Stimulated activated naive CD8-positive, alpha-beta T cell treated with anti-CD3 and anti-CD28 coated beads, Interleukin-15, amount 100 ng/mL, for 72 hours (primary cell): Measurements from ENCODE around the gene SEZ6.

Experiments
- ATAC-seq: fragments of 150-1000 bp; cut with Tn5 transposase; 2 replicates; pipeline ENCODE4 v1.10.0; 2021; ENCODE audit warnings: mild to moderate bottlenecking, moderate library complexity
- DNase-seq, 2 donors: peaks; one replicate each; pipeline ENCODE4 v3.0.0; 2021 to 2022
- H3K27ac Mint-ChIP-seq, 2 donors: one replicate each; pipeline ENCODE4 v1.8.0; 2022; ENCODE audit warnings: mild to moderate bottlenecking in 2 of 2, mixed read lengths in 2 of 2, moderate library complexity in 2 of 2
- H3K27me3 Mint-ChIP-seq: one replicate; pipeline ENCODE4 v1.8.0; 2022; ENCODE audit warnings: mixed read lengths
- H3K4me1 Mint-ChIP-seq: one replicate; pipeline ENCODE4 v1.8.0; 2022; ENCODE audit warnings: mild to moderate bottlenecking, mixed read lengths
- H3K4me3 Mint-ChIP-seq, 2 donors: one replicate each; pipeline ENCODE4 v1.8.0; 2022; ENCODE audit warnings: mild to moderate bottlenecking in 2 of 2, mixed read lengths in 2 of 2, moderate library complexity in 1 of 2
- H3K9me3 Mint-ChIP-seq, 2 donors: one replicate each; pipeline ENCODE4 v1.8.0; 2022; ENCODE audit warnings: mixed read lengths in 2 of 2

Gene SEZ6

GRCh38 chr17:29005936-29006511 lies at the start of gene SEZ6:
TSS of gene SEZ6 (minus strand) at chr17:29006033. CDS start at chr17:29005869, 164 bp downstream.
- Mint-ChIP-seq H3K27ac (no peak within 1 kb of the TSS), H3K27me3 (peaks cover 94% of the 10 kb centered on the region), H3K9me3 (no peaks in the 10 kb centered on the region), H3K4me1 (no peaks in the 10 kb centered on the region), H3K4me3 (peak within 1 kb of the TSS in 1 of 2 donors; percentile 45)
- peak; percentile 67 to 73 for DNase-seq
- peak; percentile 87 for ATAC-seq

GRCh38 chr17:29054835-29055234 lies 49.0 kb upstream of the SEZ6 start:
- H3K27me3 Mint-ChIP-seq = peaks cover 5% of the 10 kb centered on the region
- DNase-seq (no peak), ATAC-seq (no peak)
- H3K4me3 Mint-ChIP-seq = no peak overlapping the region
- H3K27ac Mint-ChIP-seq = no peak overlapping the region
- H3K4me1 Mint-ChIP-seq = peaks cover under 1% of the 10 kb centered on the region
- H3K9me3 Mint-ChIP-seq = no peaks in the 10 kb centered on the region

GRCh38 chr17:29051731-29052130 lies 45.9 kb upstream of the SEZ6 start:
- H3K27me3 Mint-ChIP-seq = peaks cover 22% of the 10 kb centered on the region
- peak overlapping the region in 1 of 2 donors; percentile 86 for H3K27ac Mint-ChIP-seq
- no peak for DNase-seq
- H3K4me3 Mint-ChIP-seq = no peak overlapping the region
- no peak for ATAC-seq
- peaks cover 12% of the 10 kb centered on the region for H3K4me1 Mint-ChIP-seq
- H3K9me3 Mint-ChIP-seq = no peaks in the 10 kb centered on the region

GRCh38 chr17:29051194-29051593 lies 45.4 kb upstream of the SEZ6 start:
- no peak overlapping the region for H3K4me3 Mint-ChIP-seq
- no peak overlapping the region for H3K27ac Mint-ChIP-seq
- no peak for ATAC-seq
- no peak for DNase-seq
- H3K4me1 Mint-ChIP-seq = peaks cover 14% of the 10 kb centered on the region
- peaks cover 25% of the 10 kb centered on the region for H3K27me3 Mint-ChIP-seq
- no peaks in the 10 kb centered on the region for H3K9me3 Mint-ChIP-seq

GRCh38 chr17:29050176-29050575 lies 44.3 kb upstream of the SEZ6 start:
- ATAC-seq (no peak), DNase-seq (no peak)
- no peak overlapping the region for H3K27ac Mint-ChIP-seq
- H3K9me3 Mint-ChIP-seq = no peaks in the 10 kb centered on the region
- peaks cover 20% of the 10 kb centered on the region for H3K4me1 Mint-ChIP-seq
- H3K4me3 Mint-ChIP-seq = no peak overlapping the region
- peaks cover 31% of the 10 kb centered on the region for H3K27me3 Mint-ChIP-seq

- Mint-ChIP-seq H3K27me3 (peaks cover 31% of the 10 kb centered on the region), H3K9me3 (no peaks in the 10 kb centered on the region), H3K4me1 (peaks cover 20% of the 10 kb centered on the region), H3K4me3 (no peak overlapping the region), H3K27ac (no peak overlapping the region)
- no peak for ATAC-seq
- no peak for DNase-seq
These were observed 43.8 kb upstream of the SEZ6 start for GRCh38 chr17:29049541-29050145.

- ATAC-seq (peak; percentile 12), DNase-seq (no peak)
- Mint-ChIP-seq H3K4me1 (peaks cover 20% of the 10 kb centered on the region), H3K9me3 (no peaks in the 10 kb centered on the region), H3K27ac (no peak overlapping the region), H3K4me3 (no peak overlapping the region), H3K27me3 (peaks cover 31% of the 10 kb centered on the region)
These were observed 42.9 kb upstream of the SEZ6 start for GRCh38 chr17:29048440-29049368.

- peaks cover 31% of the 10 kb centered on the region for H3K27me3 Mint-ChIP-seq
- no peak overlapping the region for H3K27ac Mint-ChIP-seq
- H3K4me3 Mint-ChIP-seq = no peak overlapping the region
- no peak for DNase-seq
- no peak for ATAC-seq
- no peaks in the 10 kb centered on the region for H3K9me3 Mint-ChIP-seq
- H3K4me1 Mint-ChIP-seq = peaks cover 35% of the 10 kb centered on the region
These were observed 40.6 kb upstream of the SEZ6 start for GRCh38 chr17:29046473-29046839.

- Mint-ChIP-seq H3K27me3 (peaks cover 31% of the 10 kb centered on the region), H3K4me3 (no peak overlapping the region), H3K27ac (no peak overlapping the region), H3K4me1 (peaks cover 35% of the 10 kb centered on the region), H3K9me3 (no peaks in the 10 kb centered on the region)
- DNase-seq (no peak), ATAC-seq (no peak)
These were observed 40.1 kb upstream of the SEZ6 start for GRCh38 chr17:29045734-29046472.

- Mint-ChIP-seq H3K4me3 (no peak overlapping the region), H3K9me3 (no peaks in the 10 kb centered on the region), H3K27ac (no peak overlapping the region), H3K4me1 (peaks cover 35% of the 10 kb centered on the region), H3K27me3 (peaks cover 28% of the 10 kb centered on the region)
- no peak for ATAC-seq
- no peak for DNase-seq
These were observed 39.2 kb upstream of the SEZ6 start for GRCh38 chr17:29045026-29045425.

- no peak for ATAC-seq
- peaks cover 31% of the 10 kb centered on the region for H3K4me1 Mint-ChIP-seq
These were observed 37.8 kb upstream of the SEZ6 start for GRCh38 chr17:29043539-29044145.

GRCh38 chr17:29042679-29043538 lies 37.1 kb upstream of the SEZ6 start, which contains the start of gene PIPOX:
TSS of gene PIPOX (plus strand) at chr17:29043141. CDS start at chr17:29043226, 85 bp downstream.
- peak; percentile 53 for ATAC-seq
- peak within 1 kb of the TSS; percentile 30 to 58 for H3K4me3 Mint-ChIP-seq

More at GRCh38 chr17:29043539-29044145, 37.8 kb upstream of the SEZ6 start:
- Mint-ChIP-seq H3K9me3 (no peaks in the 10 kb centered on the region), H3K4me3 (no peak overlapping the region), H3K27me3 (peaks cover 14% of the 10 kb centered on the region), H3K27ac (peak overlapping the region in 1 of 2 donors; percentile 30)
- DNase-seq = no peak

GRCh38 chr17:29042026-29042678 lies 36.3 kb upstream of the SEZ6 start:
- no peaks in the 10 kb centered on the region for H3K9me3 Mint-ChIP-seq
- H3K27me3 Mint-ChIP-seq = peaks cover 8% of the 10 kb centered on the region
- no peak for DNase-seq
- peaks cover 23% of the 10 kb centered on the region for H3K4me1 Mint-ChIP-seq
- peak overlapping the region; percentile 30 to 58 for H3K4me3 Mint-ChIP-seq
- peak; percentile 46 for ATAC-seq
- no peak overlapping the region for H3K27ac Mint-ChIP-seq

More at GRCh38 chr17:29042679-29043538, 37.1 kb upstream of the SEZ6 start, which contains the start of gene PIPOX:
- peaks cover 8% of the 10 kb centered on the region for H3K27me3 Mint-ChIP-seq
- DNase-seq = no peak
- H3K27ac Mint-ChIP-seq = peak within 1 kb of the TSS in 1 of 2 donors; percentile 30
- H3K4me1 Mint-ChIP-seq = peaks cover 23% of the 10 kb centered on the region
- no peaks in the 10 kb centered on the region for H3K9me3 Mint-ChIP-seq

GRCh38 chr17:29041571-29041970 lies 35.7 kb upstream of the SEZ6 start:
- Mint-ChIP-seq H3K9me3 (no peaks in the 10 kb centered on the region), H3K27ac (no peak overlapping the region), H3K27me3 (peaks cover 8% of the 10 kb centered on the region), H3K4me3 (no peak overlapping the region), H3K4me1 (peaks cover 23% of the 10 kb centered on the region)
- DNase-seq (no peak), ATAC-seq (no peak)
